DMS53 treated with DMSO at 0.1 percent for 48 hours (cell line): Measurements from ENCODE around the gene TUNAR.

Experiments
- DNase-seq: peaks from one replicate; lab custom pipeline; 2025; ENCODE audit not compliant: unreplicated experiment; lab: John Stamatoyannopoulos, UW

TUNAR gene

DNA sequence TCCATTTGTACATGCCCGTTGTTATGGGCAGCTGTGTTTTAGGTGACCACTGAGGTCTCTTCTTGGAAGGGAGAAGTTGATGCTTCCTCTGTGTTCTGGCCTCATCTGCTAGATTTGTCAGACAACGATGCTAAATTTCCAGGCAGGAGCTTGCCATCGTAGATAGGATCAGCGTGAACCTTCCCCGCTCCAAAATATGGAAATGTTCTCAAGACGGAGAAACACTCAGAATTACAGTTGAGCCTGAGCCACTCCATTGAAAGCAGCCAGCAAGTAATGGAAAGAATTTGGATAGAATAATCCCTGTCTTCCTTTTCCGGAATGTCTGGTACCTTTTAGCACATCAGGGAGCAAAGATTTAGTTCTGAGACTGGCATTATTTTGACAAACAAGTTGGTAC, 34.8 kb downstream of the TUNAR start:
- no peak for DNase-seq

DNA sequence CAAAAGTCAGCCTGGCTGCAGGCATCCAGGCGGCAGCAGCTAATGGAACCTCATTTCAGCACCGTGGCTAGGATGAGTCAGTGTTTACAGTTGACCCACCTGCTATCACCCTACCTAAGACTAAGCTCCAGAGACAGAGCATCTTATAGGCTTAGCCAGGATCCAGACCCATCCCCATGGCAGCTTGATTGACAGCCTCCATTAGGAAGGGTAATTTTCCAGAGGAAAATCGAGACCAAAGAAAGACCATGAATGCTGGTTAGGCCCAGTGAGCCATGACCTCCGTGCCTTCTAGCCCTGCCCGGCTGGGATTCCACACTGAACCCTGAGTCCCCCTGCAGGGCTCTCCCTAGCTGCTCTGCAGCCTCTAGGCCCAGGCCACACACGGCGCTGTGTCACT, 38.7 kb downstream of the TUNAR start:
- DNase-seq = peak; percentile 84

GRCh38 chr14:95918466-95918865, 41.8 kb downstream of the TUNAR start:
- DNase-seq = peak; percentile 28

DNA sequence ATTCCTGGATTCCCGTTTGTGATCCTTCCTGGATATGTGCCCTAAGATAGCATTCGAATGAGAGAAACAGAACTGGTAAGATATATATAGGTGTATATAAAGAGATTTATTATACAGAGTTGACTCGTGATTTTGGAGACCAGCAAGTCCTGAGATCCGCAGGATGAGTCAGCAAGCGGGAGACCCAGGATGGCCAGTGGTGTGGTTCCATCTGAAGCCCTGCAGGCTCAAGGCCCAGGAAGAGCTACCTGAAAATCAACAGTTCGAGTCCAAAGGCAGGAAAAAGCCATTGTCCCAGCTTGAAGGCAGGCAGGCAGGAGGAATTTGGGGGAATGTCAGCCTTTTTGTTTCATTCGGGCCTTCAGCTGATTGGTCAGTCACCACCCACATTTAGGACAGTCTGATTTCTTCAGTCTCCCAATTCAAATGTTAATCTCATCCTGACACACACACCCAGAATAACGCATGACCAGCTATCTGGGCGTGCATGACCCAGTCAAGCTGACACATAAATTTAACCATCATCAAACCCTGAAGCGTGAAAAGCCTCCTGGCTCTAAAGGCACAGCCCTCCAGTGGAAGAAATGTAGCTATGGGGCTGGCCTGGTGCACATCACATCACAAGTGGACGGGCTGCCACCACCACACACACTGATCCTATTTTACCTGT, 44.3 kb downstream of the TUNAR start:
- DNase-seq = no peak

GRCh38 chr14:95922080-95922479, 45.4 kb downstream of the TUNAR start:
- no peak for DNase-seq

DNA sequence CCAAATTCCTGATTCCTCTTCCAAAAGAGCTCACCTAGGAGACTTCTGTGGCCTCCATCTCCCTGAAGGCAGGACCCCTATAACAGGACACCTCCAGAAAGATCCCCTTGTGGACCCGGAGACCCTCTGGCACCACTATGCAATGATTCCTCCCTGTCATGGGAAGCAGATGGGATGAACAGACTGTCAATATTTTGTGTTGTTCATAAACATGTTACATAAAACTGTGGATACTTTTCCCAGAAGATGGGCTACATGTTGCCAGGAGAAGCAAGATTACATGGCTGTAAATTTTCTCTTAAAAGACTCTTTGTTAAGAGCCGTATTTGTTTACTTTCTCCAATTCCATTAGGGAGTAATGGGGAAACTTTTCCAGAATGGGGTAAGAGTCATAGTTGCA, 52.1 kb downstream of the TUNAR start:
- DNase-seq = no peak

- no peak for DNase-seq
Measured at GRCh38 chr14:95931384-95931783, 54.8 kb downstream of the TUNAR start.

DNA sequence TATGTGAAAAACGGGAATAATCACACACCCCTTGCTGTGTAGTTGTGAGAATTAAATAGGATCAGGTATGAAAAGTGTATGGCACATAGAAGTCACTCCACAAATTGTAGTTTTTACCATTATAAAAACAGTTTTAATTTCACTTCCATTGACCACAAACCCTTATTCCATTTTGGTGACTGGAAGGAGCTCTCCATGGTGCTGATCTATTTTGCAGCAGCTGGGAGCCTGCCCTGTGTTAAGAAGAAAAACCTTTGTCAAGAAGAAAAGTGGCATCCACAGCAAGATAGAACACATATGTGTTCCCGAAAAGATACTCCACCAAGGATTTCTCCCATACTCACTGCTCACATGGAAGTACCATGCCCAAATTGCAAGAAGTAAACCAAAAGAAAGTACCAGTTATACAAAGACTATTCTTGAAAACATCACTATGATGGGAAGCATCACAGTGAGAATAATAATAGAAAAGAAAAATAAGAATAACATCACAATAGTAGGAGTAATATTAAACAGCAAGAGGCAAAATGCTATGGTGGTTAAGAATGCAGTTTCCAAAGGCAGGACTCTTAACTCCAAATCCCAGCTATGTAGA, 58.7 kb downstream of the TUNAR start:
- DNase-seq = no peak

DNA sequence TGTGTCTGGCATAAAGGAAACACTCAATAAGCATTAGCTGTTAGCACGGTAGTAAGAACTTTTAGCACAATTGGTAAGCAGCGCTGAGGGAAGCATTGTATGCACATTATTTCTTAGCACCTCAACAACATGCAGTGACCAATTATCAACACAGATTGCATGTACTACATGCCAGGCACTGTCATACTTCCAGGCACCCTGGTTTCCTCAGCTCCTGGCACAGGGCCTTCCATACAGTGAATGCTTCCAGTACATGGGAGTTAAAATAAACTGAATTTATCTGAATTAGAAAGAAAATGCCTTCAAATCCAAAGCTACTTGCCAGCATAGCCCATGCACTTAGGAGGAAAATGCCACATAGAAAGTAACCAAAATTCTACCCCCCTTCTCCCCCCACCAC, 59.4 kb downstream of the TUNAR start:
- DNase-seq = no peak

DNA sequence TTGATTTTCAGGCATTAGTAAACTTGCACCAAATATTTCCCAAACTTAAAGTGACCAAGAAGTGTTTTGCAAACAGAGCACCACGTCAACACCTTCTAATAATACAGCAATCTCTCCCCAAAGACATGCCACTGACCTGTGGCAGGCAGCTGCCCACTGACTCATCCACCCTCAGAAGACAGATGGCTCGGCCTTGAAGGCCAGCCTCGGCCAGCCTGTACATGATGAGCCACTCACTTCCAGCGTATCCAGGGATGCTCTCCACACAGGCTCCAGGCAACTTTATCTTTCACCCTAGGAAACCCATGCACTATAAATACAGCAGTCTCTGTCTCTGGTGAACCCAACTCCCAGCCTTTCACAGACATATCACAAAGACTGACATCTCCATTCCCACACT, 62.7 kb downstream of the TUNAR start:
- DNase-seq = no peak

- no peak for DNase-seq
Measured at GRCh38 chr14:95941897-95942296, 65.3 kb downstream of the TUNAR start.

DNA sequence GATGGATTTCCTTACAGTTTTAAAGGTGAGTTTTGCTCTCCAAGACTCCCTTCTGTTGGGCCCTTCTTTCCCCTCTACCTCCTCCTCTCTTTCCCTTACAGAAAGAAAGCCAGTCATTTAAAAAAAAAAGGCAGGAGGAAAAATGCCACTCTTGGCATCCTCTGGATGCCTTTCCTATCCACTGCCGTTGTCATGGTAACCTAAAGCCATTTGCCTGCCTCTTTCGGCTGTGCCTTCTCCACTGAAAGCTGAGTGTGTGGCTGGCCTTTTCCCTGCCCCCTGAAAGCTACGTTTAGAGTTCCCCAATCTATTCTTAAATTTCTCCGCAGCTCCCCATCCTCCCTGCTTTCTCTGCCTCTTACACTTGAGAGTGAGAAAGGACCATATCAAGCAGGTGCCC, 67.1 kb downstream of the TUNAR start:
- DNase-seq = no peak

DNA sequence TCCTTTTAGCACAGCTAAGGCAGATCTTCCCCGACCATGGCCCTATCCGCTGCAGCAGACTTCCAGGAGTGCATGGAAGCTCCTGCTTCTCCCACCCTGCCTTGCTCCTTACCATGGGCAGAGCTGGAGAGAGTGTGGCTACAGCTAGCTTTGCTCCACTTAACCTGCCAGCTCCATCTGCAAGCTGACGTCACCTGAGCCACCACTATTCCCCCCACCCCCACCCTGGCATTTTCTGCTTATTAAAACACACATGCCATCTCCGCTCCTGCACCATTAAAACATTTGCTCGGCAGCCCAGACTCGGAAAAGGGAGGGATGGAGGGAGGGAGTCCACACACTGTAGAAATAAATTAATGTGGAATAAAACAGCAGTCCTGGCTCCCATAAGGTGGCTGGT, 67.8 kb downstream of the TUNAR start:
- no peak for DNase-seq

- DNase-seq = no peak
Measured at GRCh38 chr14:95946867-95947266, 70.2 kb downstream of the TUNAR start.

GRCh38 chr14:95948558-95948981, 71.9 kb downstream of the TUNAR start:
- no peak for DNase-seq

DNA sequence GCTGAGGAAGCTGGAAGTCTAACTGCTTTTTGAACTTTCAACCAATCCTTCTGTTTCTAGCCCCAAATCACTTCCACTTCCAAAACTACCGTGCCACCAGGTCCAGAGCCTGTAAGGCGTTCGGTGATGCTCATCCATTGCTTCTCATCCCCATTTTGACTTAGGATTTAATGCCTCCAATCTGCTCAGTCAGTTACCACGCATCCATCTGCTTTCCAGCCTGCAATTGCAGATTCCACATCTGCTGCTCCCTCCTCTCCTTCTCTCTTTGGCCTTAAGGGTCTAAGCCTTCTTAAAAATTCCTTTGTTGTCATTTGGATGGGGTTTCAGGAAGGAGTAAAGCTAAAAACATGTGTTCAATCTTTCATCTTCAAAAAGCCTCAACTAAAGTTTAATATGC, 74.7 kb downstream of the TUNAR start:
- no peak for DNase-seq

DNA sequence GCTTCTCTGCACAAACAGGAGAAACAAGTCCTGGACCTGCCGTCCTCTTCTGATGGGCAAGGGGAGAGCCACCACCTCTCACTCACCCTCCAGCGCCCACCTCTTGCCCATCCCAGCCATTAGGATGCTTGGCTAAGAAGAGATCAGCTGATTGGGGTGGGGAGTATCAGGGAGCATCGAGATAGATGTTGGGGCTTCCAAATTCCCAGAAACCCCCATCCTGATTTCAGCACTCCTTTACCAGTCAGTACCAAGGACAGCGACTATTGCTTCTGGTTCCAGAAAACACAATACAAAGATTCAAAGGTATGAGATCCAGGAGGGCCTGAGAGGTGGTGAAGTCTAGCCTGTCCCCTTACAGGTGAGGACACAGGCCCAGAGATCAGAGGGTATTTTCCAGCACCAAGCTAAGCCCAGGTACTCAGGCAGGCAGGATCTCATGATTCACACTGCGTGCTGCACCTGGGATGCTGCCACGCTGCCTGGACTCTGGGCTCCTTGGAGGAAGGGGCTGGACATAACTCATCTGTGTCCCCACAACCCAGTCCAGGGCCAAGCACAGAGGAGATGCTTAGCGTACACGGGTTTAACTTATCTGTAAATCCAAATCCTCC, 76.6 kb downstream of the TUNAR start:
- no peak for DNase-seq

- no peak for DNase-seq
Measured at GRCh38 chr14:95956601-95957460, 80.2 kb downstream of the TUNAR start.

- DNase-seq = no peak
Measured at GRCh38 chr14:95958105-95958504, 81.5 kb downstream of the TUNAR start.

GRCh38 chr14:95959317-95959716, 82.7 kb downstream of the TUNAR start:
- DNase-seq = no peak

DNA sequence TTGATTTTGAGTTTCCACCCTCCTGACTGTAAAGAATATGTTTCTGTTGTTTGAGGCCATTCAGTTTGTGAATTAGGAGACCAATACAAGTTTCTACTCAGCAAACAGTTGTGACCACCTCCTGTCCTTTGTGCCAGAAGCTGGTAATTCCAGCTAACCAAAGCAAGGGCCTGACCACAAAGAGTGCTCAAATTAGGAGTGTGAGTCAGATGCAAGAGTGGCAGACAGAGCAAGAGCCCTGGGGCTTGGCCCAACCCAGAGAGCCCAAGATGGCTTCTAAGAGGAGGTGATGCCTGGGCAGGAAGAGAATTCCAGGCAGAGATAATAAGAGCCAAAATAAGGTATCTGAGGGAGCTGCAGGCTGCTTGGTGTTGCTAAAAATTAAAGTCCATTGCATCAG, 84.8 kb downstream of the TUNAR start:
- no peak for DNase-seq

GRCh38 chr14:95964901-95965300, 88.3 kb downstream of the TUNAR start:
- no peak for DNase-seq
